B cell (primary cell): ENCODE results near the gene SPDYE1. TPM values are rescaled to one million over a fixed set of nuclear protein-coding genes. Genes with fewer than 3 reads are reported as not detected.
A peak's percentile ranks its signal among the peaks of the same experiment; 100 is the strongest.

Source experiments
- ATAC-seq: fragments of 200-7000 bp; cut with Tn5 transposase; one replicate; pipeline ENCODE4 v1.10.0; 2021; ENCODE audit warnings: low read depth, mild to moderate bottlenecking, moderate number of reproducible peaks, moderate library complexity
- CTCF ChIA-PET: fragments of 350-600 bp; sonication (Branson Sonifier 250); formaldehyde crosslinking; loops from one replicate; lab custom pipeline; 2021; ENCODE audit warnings: antibody characterized with exemption, inconsistent platforms; lab: Charles Lee
- POLR2A ChIA-PET: fragments of 350-600 bp; sonication (Branson Sonifier 250); formaldehyde crosslinking; loops from one replicate; lab custom pipeline; 2021; ENCODE audit warnings: antibody characterized with exemption; lab: Charles Lee
- DNase-seq: peaks from one replicate; pipeline ENCODE4 v3.0.0; 2013
- H2AFZ ChIP-seq: 2 replicates; pipeline ENCODE4 v1.6.1; 2012; ENCODE audit warnings: mild to moderate bottlenecking, low read depth, low read length; ENCODE audit not compliant: insufficient read depth, poor library complexity, severe bottlenecking
- H3K27ac ChIP-seq, 2 donors: 1 replicate in 1 of 2; 2 replicates in 1 of 2; pipeline ENCODE4 v1.5.1; 2012 to 2013; ENCODE audit warnings: low read length in 2 of 2, mild to moderate bottlenecking in 2 of 2, moderate library complexity in 1 of 2
- H3K27me3 ChIP-seq, 4 experiments: fragments of 200-600 bp in 1 of 4; sonication (generic) in 1 of 4; replicated peaks in 1 of 4; 1 replicate in 2 of 4; 2 replicates in 2 of 4; pipeline versions ENCODE4 v1.6.1 to v1.7.0; 2013 to 2016; ENCODE audit warnings: low read length in 3 of 4, mild to moderate bottlenecking in 2 of 4, mixed read lengths in 1 of 4, moderate library complexity in 1 of 4; ENCODE audit not compliant: insufficient read depth in 4 of 4, control insufficient read depth in 3 of 4; ENCODE audit errors: control extremely low read depth in 1 of 4
- H3K36me3 ChIP-seq, 2 experiments: replicated peaks in 1 of 2; 1 replicate in 1 of 2; 2 replicates in 1 of 2; pipeline versions ENCODE4 v1.6.1 to v1.7.1; 2013; ENCODE audit warnings: low read length in 1 of 2; ENCODE audit not compliant: insufficient read depth in 2 of 2, control insufficient read depth in 1 of 2; ENCODE audit errors: control extremely low read depth in 1 of 2, extremely low read depth in 1 of 2
- H3K4me1 ChIP-seq, 2 donors: fragments of 200-600 bp in 1 of 2; sonication (generic) in 1 of 2; 1 replicate in 1 of 2; 2 replicates in 1 of 2; pipeline versions ENCODE4 v1.5.1 to v1.6.1; 2013 to 2017; ENCODE audit warnings: low read length in 2 of 2; ENCODE audit not compliant: control insufficient read depth in 2 of 2, insufficient read depth in 2 of 2
- H3K4me2 ChIP-seq: replicated peaks from 2 replicates; pipeline ENCODE3; 2012; ENCODE audit warnings: mild to moderate bottlenecking, low read depth, low read length; ENCODE audit not compliant: poor library complexity, severe bottlenecking
- H3K4me3 ChIP-seq, 5 experiments: fragments of 200-600 bp in 1 of 5; sonication (generic) in 1 of 5; 1 replicate in 3 of 5; 2 replicates in 2 of 5; pipeline versions ENCODE4 v1.5.1 to v1.7.0; 2011 to 2016; ENCODE audit warnings: low read length in 4 of 5, mild to moderate bottlenecking in 4 of 5, low read depth in 2 of 5, control low read depth in 1 of 5, moderate library complexity in 1 of 5; ENCODE audit not compliant: insufficient read depth in 1 of 5; ENCODE audit errors: control extremely low read depth in 1 of 5, extremely low read depth in 1 of 5
- H3K79me2 ChIP-seq: fragments of 200-600 bp; sonication (generic); one replicate; pipeline ENCODE4 v1.6.0; 2016; ENCODE audit warnings: low read length; ENCODE audit not compliant: control insufficient read depth, insufficient read depth
- H3K9ac ChIP-seq: fragments of 200-600 bp; sonication (generic); 2 replicates; pipeline ENCODE4 v1.6.1; 2017; ENCODE audit warnings: mild to moderate bottlenecking, low read length, moderate library complexity
- H3K9me3 ChIP-seq, 3 donors: one replicate each; pipeline versions ENCODE4 v1.6.1 to v1.7.1; 2013; ENCODE audit warnings: low read length in 2 of 3; ENCODE audit not compliant: control insufficient read depth in 2 of 3, insufficient read depth in 1 of 3; ENCODE audit errors: control extremely low read depth in 1 of 3
- H4K20me1 ChIP-seq: 2 replicates; pipeline ENCODE4 v1.6.0; 2012; ENCODE audit warnings: mild to moderate bottlenecking, low read length; ENCODE audit not compliant: insufficient read depth, control insufficient read depth, poor library complexity, severe bottlenecking
- H3K27ac Mint-ChIP-seq: one replicate; pipeline ENCODE4 v1.8.0; 2021; ENCODE audit warnings: mixed read lengths
- H3K27me3 Mint-ChIP-seq: one replicate; pipeline ENCODE4 v1.8.0; 2021; ENCODE audit warnings: mixed read lengths
- H3K4me1 Mint-ChIP-seq: one replicate; pipeline ENCODE4 v1.8.0; 2021; ENCODE audit warnings: mixed read lengths
- H3K4me3 Mint-ChIP-seq: one replicate; pipeline ENCODE4 v1.8.0; 2021; ENCODE audit warnings: mixed read lengths
- H3K9me3 Mint-ChIP-seq: one replicate; pipeline ENCODE4 v1.8.0; 2022; ENCODE audit warnings: mixed read lengths; ENCODE audit not compliant: insufficient read depth
- CTCF ChIP-seq: fragments of 200-600 bp; IDR thresholded peaks from one replicate; pipeline ENCODE4 v1.8.0; 2022; ENCODE audit warnings: antibody characterized with exemption, mild to moderate bottlenecking
- EZH2 ChIP-seq: IDR thresholded peaks from 2 replicates; pipeline ENCODE4 v1.6.1; 2012; ENCODE audit warnings: borderline replicate concordance, low read depth, mild to moderate bottlenecking, moderate library complexity, low read length; ENCODE audit not compliant: insufficient read depth, poor library complexity, severe bottlenecking
- WGBS: methylation state at CpG from one replicate; pipeline ENCODE4 v1.1.5; 2013; ENCODE audit warnings: missing lambda C conversion rate; ENCODE audit not compliant: insufficient coverage; 5-methylcytosine and 5-hydroxymethylcytosine counted together
- intact Hi-C: fragments of 100-400 bp; cut with micrococcal nuclease; formaldehyde crosslinking; loops from one replicate; pipeline ENCODE4 v1.10.0; 2022
- polyA plus RNA-seq: library from polyadenylated mRNA; depleted of rRNA; stranded (reverse); fragments of >200 nt; gene quantifications from 2 replicates; pipeline ENCODE4 v1.2.3, GENCODE V29; 2012
- total RNA-seq, 2 donors: library from RNA; stranded (reverse); fragments of 120-200 nt in 1 of 2; gene quantifications; 1 replicate in 1 of 2; 2 replicates in 1 of 2; pipeline versions ENCODE4 v1.2.3 to v1.2.4, GENCODE V29; 2013 to 2022

Gene SPDYE1
- total and polyA plus RNA-seq, 2 donors (not counting 1 experiment from before 2014, with no cell fraction given), result 0.10 TPM; not detected in 1

- peak overlapping the region; percentile 59 for H3K27ac Mint-ChIP-seq
- no peaks in the 10 kb centered on the region for H3K27me3 Mint-ChIP-seq
- no peak overlapping the region for H3K4me2 ChIP-seq
- peaks cover 73 to 83% of the 10 kb centered on the region in 2 donors for H3K4me1 ChIP-seq
- H3K4me3 ChIP-seq, result no peak overlapping the region
- ChIA-PET CTCF (no interaction called here), POLR2A (interaction anchor here (0.6 to 1.0 kb wide), 2 partner anchors 11 to 871 kb away, joined by 3 to 10 read pairs; no protein-coding TSS in a partner anchor)
- intact Hi-C loops, result no loop called here
- H3K79me2 ChIP-seq, result peaks cover 96% of the 10 kb centered on the region
- H3K4me1 Mint-ChIP-seq, result peaks cover 81% of the 10 kb centered on the region
- H2AFZ ChIP-seq, result no peak overlapping the region
- ATAC-seq, result no peak
- H3K9me3 ChIP-seq, result no peaks in the 10 kb centered on the region
- peaks cover 0 to 78% of the 10 kb centered on the region in 2 experiments for H3K36me3 ChIP-seq
- H3K9me3 Mint-ChIP-seq, result no peaks in the 10 kb centered on the region
- peak overlapping the region in 1 of 2 donors; percentile 51 for H3K27ac ChIP-seq
- H3K9ac ChIP-seq, result no peak overlapping the region
- no peak overlapping the region for H3K4me3 Mint-ChIP-seq
- no peak for DNase-seq
- TF ChIP-seq EZH2, result no peak
- no peak for TF ChIP-seq CTCF
- WGBS, result 92% methylated on average over 5 of the region's 8 CpGs
- no peaks in the 10 kb centered on the region for H3K27me3 ChIP-seq
- peaks cover 59% of the 10 kb centered on the region for H4K20me1 ChIP-seq
Observed at GRCh38 chr7:44050915-44051560, 53.3 kb downstream of the SPDYE1 start.

- Histone ChIP-seq H2AFZ (no peak overlapping the region), H4K20me1 (peaks cover 61% of the 10 kb centered on the region), H3K79me2 (peaks cover 96% of the 10 kb centered on the region), H3K9me3 (no peaks in the 10 kb centered on the region), H3K27me3 (no peaks in the 10 kb centered on the region), H3K27ac (peak overlapping the region in 1 of 2 donors; percentile 51), H3K4me3 (no peak overlapping the region), H3K36me3 (peaks cover 0 to 82% of the 10 kb centered on the region in 2 experiments), H3K4me2 (peak overlapping the region; percentile 27), H3K4me1 (peaks cover 74 to 83% of the 10 kb centered on the region in 2 donors), H3K9ac (no peak overlapping the region)
- ChIA-PET CTCF (interaction anchor here (1.3 kb wide), 1 partner anchor 32 kb away, joined by 3 read pairs; no protein-coding TSS in a partner anchor), POLR2A (interaction anchor here (0.9 kb wide), 1 partner anchor 29 kb away, joined by 3 read pairs; no protein-coding TSS in a partner anchor)
- H3K27me3 Mint-ChIP-seq, result no peaks in the 10 kb centered on the region
- peaks cover 81% of the 10 kb centered on the region for H3K4me1 Mint-ChIP-seq
- WGBS, result 100% methylated on average over 3 of the region's 5 CpGs
- ATAC-seq (no peak), DNase-seq (no peak)
- H3K4me3 Mint-ChIP-seq, result no peak overlapping the region
- peak overlapping the region; percentile 37 for H3K27ac Mint-ChIP-seq
- TF ChIP-seq CTCF, result no peak
- no peak for TF ChIP-seq EZH2
- intact Hi-C loops, result no loop called here
- H3K9me3 Mint-ChIP-seq, result no peaks in the 10 kb centered on the region
Observed at GRCh38 chr7:44051611-44052220, 54.0 kb downstream of the SPDYE1 start.
